Endothelial cell of umbilical vein (primary cell): ENCODE data around the gene SLC12A5. TPM values are rescaled to one million over a fixed set of nuclear protein-coding genes. Genes with fewer than 3 reads are reported as not detected.

Experiments used
- BruUV-seq: library from RNA; stranded (reverse); fragments of 400-500 nt; replicated peaks from 2 replicates; lab custom pipeline; 2021; lab: Mats Ljungman, UMichigan
- CTCF ChIA-PET: fragments of 300-600, 350-600 bp; sonication (Branson Sonifier 250); formaldehyde crosslinking; loops from one replicate; lab custom pipeline; 2021; ENCODE audit warnings: antibody characterized with exemption, inconsistent platforms; lab: Charles Lee
- POLR2A ChIA-PET: fragments of 300-600, 350-600 bp; sonication (Branson Sonifier 250); formaldehyde crosslinking; loops from one replicate; lab custom pipeline; 2021; ENCODE audit warnings: antibody characterized with exemption, inconsistent platforms; lab: Charles Lee
- DNase-seq: peaks from one replicate; pipeline ENCODE4 v3.0.0-alpha.2; 2011; ENCODE audit warnings: low read depth, low spot score
- FAIRE-seq: peaks from 2 replicates; lab custom pipeline; 2011; peaks lifted over from hg19 to GRCh38; lab: Jason Lieb, UNC
- H2AFZ ChIP-seq: 2 replicates; pipeline ENCODE4 v1.6.0; 2012; ENCODE audit warnings: low read depth, low read length, control low read depth, inconsistent platforms
- H3K27ac ChIP-seq: 2 replicates; pipeline ENCODE4 v1.5.1; 2011; ENCODE audit warnings: low read depth, mild to moderate bottlenecking, control low read depth, low read length, moderate library complexity; ENCODE audit not compliant: insufficient read depth
- H3K27me3 ChIP-seq, 2 experiments: 2 replicates each; pipeline versions ENCODE4 v1.6.0 to v1.6.1; 2011; ENCODE audit warnings: low read length in 2 of 2, mixed read lengths in 1 of 2; ENCODE audit not compliant: control insufficient read depth in 2 of 2, insufficient read depth in 2 of 2
- H3K36me3 ChIP-seq, 2 experiments: 2 replicates in 1 of 2; 3 replicates in 1 of 2; pipeline ENCODE4 v1.5.1; 2011; ENCODE audit warnings: low read length in 2 of 2, mild to moderate bottlenecking in 1 of 2, moderate library complexity in 1 of 2; ENCODE audit not compliant: control insufficient read depth in 2 of 2, insufficient read depth in 2 of 2; ENCODE audit errors: extremely low read depth in 1 of 2
- H3K4me1 ChIP-seq: 3 replicates; pipeline ENCODE4 v1.5.1; 2011; ENCODE audit warnings: mild to moderate bottlenecking, low read length; ENCODE audit not compliant: control insufficient read depth, insufficient read depth; ENCODE audit errors: extremely low read depth
- H3K4me2 ChIP-seq: 2 replicates; pipeline ENCODE4 v1.6.1; 2011; ENCODE audit warnings: low read length, control low read depth, mixed read lengths; ENCODE audit not compliant: insufficient read depth
- H3K4me3 ChIP-seq, 3 experiments: fragments of 200-600 bp in 1 of 3; sonication (generic), shearing (Covaris generic) in 1 of 3; replicated peaks in 1 of 3; 2 replicates each; pipeline ENCODE4 v1.5.1; 2011 to 2016; ENCODE audit warnings: control low read depth in 3 of 3, low read length in 3 of 3, mild to moderate bottlenecking in 2 of 3, inconsistent platforms in 1 of 3, low read depth in 1 of 3, moderate library complexity in 1 of 3; ENCODE audit not compliant: insufficient read depth in 1 of 3
- H3K79me2 ChIP-seq: 2 replicates; pipeline ENCODE4 v1.6.0; 2012; ENCODE audit warnings: low read length, inconsistent platforms; ENCODE audit not compliant: control insufficient read depth, insufficient read depth
- H3K9ac ChIP-seq: replicated peaks from 2 replicates; pipeline ENCODE3; 2011; ENCODE audit warnings: low read length, control low read depth; ENCODE audit not compliant: insufficient read depth; ENCODE audit errors: extremely low read depth
- H3K9me1 ChIP-seq: replicated peaks from 3 replicates; pipeline ENCODE4 v1.6.0; 2011; ENCODE audit warnings: mild to moderate bottlenecking, low read length; ENCODE audit not compliant: control insufficient read depth, insufficient read depth; ENCODE audit errors: extremely low read depth
- H3K9me3 ChIP-seq: replicated peaks from 2 replicates; pipeline ENCODE4 v1.5.1; 2012; ENCODE audit warnings: low read length, inconsistent platforms; ENCODE audit not compliant: control insufficient read depth, insufficient read depth
- H4K20me1 ChIP-seq: replicated peaks from 2 replicates; pipeline ENCODE3; 2011; ENCODE audit warnings: mild to moderate bottlenecking, low read length; ENCODE audit not compliant: control insufficient read depth, insufficient read depth; ENCODE audit errors: extremely low read depth
- CTCF ChIP-seq, 2 donors: IDR thresholded peaks; 1 replicate in 1 of 2; 2 replicates in 1 of 2; pipeline ENCODE4 v1.5.1; 2011; ENCODE audit warnings: low read length in 2 of 2, mild to moderate bottlenecking in 2 of 2, moderate library complexity in 2 of 2, control low read depth in 1 of 2, inconsistent platforms in 1 of 2, low read depth in 1 of 2; ENCODE audit not compliant: insufficient read depth in 1 of 2; ENCODE audit errors: extremely low read depth in 1 of 2
- FOS ChIP-seq: IDR thresholded peaks from 2 replicates; pipeline ENCODE4 v1.6.1; 2011; ENCODE audit warnings: mild to moderate bottlenecking, low read length, moderate library complexity, borderline replicate concordance; ENCODE audit not compliant: insufficient read depth
- GATA2 ChIP-seq: IDR thresholded peaks from 2 replicates; pipeline ENCODE4 v1.7.0; 2011; ENCODE audit warnings: low read depth, mild to moderate bottlenecking, moderate library complexity, mixed read lengths, low read length; ENCODE audit not compliant: insufficient read length, insufficient read depth
- MAX ChIP-seq: IDR thresholded peaks from 2 replicates; pipeline ENCODE4 v1.6.1; 2011; ENCODE audit not compliant: insufficient read depth, insufficient read length
- MYC ChIP-seq: IDR thresholded peaks from one replicate; pipeline ENCODE4 v1.6.1; 2011; ENCODE audit warnings: mild to moderate bottlenecking, low read depth, low read length
- dilution Hi-C: fragments of 300-500 bp; cut with MboI; formaldehyde crosslinking; loops from one replicate; pipeline ENCODE4 v1.15.0; 2019; ENCODE audit warnings: low sequenced_read_pairs; ENCODE audit not compliant: extremely low pct_ligation_motif_present
- intact Hi-C: fragments of 100-400 bp; cut with micrococcal nuclease; formaldehyde crosslinking; loops from one replicate; pipeline ENCODE4 v1.10.0; 2022
- polyA plus RNA-seq, 4 experiments: library from polyadenylated mRNA; depleted of rRNA in 3 of 4; stranded (reverse) in 3 of 4; unstranded in 1 of 4; fragments of >200 nt; gene quantifications; 2 replicates each; pipeline versions ENCODE4 v1.2.1 to v1.2.3, GENCODE V29; 2011 to 2012; ENCODE audit warnings: missing spikeins in 1 of 4
- total RNA-seq: library from RNA; stranded (reverse); gene quantifications from 2 replicates; pipeline ENCODE4 v1.2.3, GENCODE V29; 2021

Gene SLC12A5
- total and polyA plus RNA-seq, 2 donors (not counting 3 experiments of a cell fraction or from before 2014, with no cell fraction given): 1.6 to 2.3 TPM

GRCh38 chr20:46009816-46010215 is 19.2 kb upstream of the SLC12A5 start:
- no peak overlapping the region for H3K27ac ChIP-seq
- H3K4me2 ChIP-seq: no peak overlapping the region
- H3K9ac ChIP-seq: no peak overlapping the region
- H3K79me2 ChIP-seq: no peaks in the 10 kb centered on the region
- H3K4me1 ChIP-seq: peaks cover 4% of the 10 kb centered on the region
- H3K4me3 ChIP-seq: no peak overlapping the region
- intact Hi-C loops (loop anchor here (2.0 kb wide), 1 partner anchor 23 kb away; no protein-coding TSS in a partner anchor), dilution Hi-C loops (no loop called here)
- FAIRE-seq: no peak
- H3K9me3 ChIP-seq: no peaks in the 10 kb centered on the region
- TF ChIP-seq FOS (no peak), MYC (no peak), GATA2 (no peak), CTCF (IDR thresholded peaks at IDR 0.05; ENCODE audit: extremely low read depth in 1 of 2, insufficient read depth in 1 of 2, low read depth in 1 of 2, low read length in 2 of 2) (no peak), MAX (no peak)
- ChIA-PET POLR2A (no interaction called here), CTCF (interaction anchor here (0.6 to 2.3 kb wide), 4 partner anchors 13 to 40 kb away, joined by 3 to 9 read pairs (median 4); no protein-coding TSS in a partner anchor)
- BruUV-seq: no TSS peak
- H4K20me1 ChIP-seq: no peaks in the 10 kb centered on the region
- H3K9me1 ChIP-seq: no peaks in the 10 kb centered on the region
- H3K36me3 ChIP-seq: no peaks in the 10 kb centered on the region
- no peak overlapping the region for H2AFZ ChIP-seq
- DNase-seq: no peak
- peaks cover 51 to 53% of the 10 kb centered on the region in 2 experiments for H3K27me3 ChIP-seq
